ENCODE data around the gene MEIS1.
A peak's percentile ranks its signal among the peaks of the same experiment; 100 is the strongest.

Gene MEIS1

GRCh38 chr2:66428986-66429612 lies 5.8 kb upstream of the MEIS1 start:
- WGBS, 2 donors (ENCODE audit: extremely low coverage in 2 of 2, insufficient read length in 2 of 2, insufficient replicate concordance in 1 of 2), result no CpG with 5 or more reads among the region's 5 CpGs
- H3K18ac ChIP-seq (ENCODE audit: low read length), result no peak overlapping the region
- no peak overlapping the region for H3K14ac ChIP-seq (ENCODE audit: low read length)
- H3K79me1 ChIP-seq (ENCODE audit: low read depth, low read length), result no peaks in the 10 kb centered on the region
- H3K27ac ChIP-seq (replicated peaks; ENCODE audit: low read length), result no peak overlapping the region
- no peaks in the 10 kb centered on the region for H3K36me3 ChIP-seq (replicated peaks in 1 of 2; ENCODE audit: control insufficient read depth in 2 of 2, insufficient read depth in 2 of 2, low read length in 2 of 2)
- H2BK15ac ChIP-seq (ENCODE audit: low read length), result no peak overlapping the region
- no peak overlapping the region for H3K9ac ChIP-seq (ENCODE audit: low read depth, low read length, poor library complexity)
- H3K4ac ChIP-seq (ENCODE audit: low read length), result no peak overlapping the region
- H4K8ac ChIP-seq (ENCODE audit: low read depth, low read length), result no peak overlapping the region
- no peak overlapping the region for H4K91ac ChIP-seq (ENCODE audit: low read depth, low read length, poor library complexity)
- no peak overlapping the region for H2BK12ac ChIP-seq (ENCODE audit: low read length)
- no peak overlapping the region for H3K23ac ChIP-seq (ENCODE audit: low read depth, low read length, poor library complexity)
- no peaks in the 10 kb centered on the region for H3K9me3 ChIP-seq (replicated peaks in 1 of 2; ENCODE audit: control insufficient read depth in 2 of 2, insufficient read depth in 1 of 2, low read depth in 1 of 2, low read length in 2 of 2)
- H3K4me3 ChIP-seq (ENCODE audit: low read length in 2 of 2), result no peak overlapping the region
- H2AK5ac ChIP-seq (ENCODE audit: low read depth, low read length), result no peak overlapping the region
- no peak overlapping the region for H3K4me2 ChIP-seq (ENCODE audit: insufficient read depth, low read length, poor library complexity, severe bottlenecking)
- H2AFZ ChIP-seq (ENCODE audit: low read length), result no peak overlapping the region
- H2BK120ac ChIP-seq (ENCODE audit: low read depth, low read length), result no peak overlapping the region
- peaks cover 2 to 48% (median 28%) of the 10 kb centered on the region in 3 experiments for H3K27me3 ChIP-seq (ENCODE audit: control insufficient read depth in 3 of 3, insufficient read depth in 3 of 3, low read depth in 1 of 3, low read length in 3 of 3)
- peaks cover 7 to 19% of the 10 kb centered on the region in 2 donors for H3K4me1 ChIP-seq (ENCODE audit: control insufficient read depth in 2 of 2, insufficient read depth in 1 of 2, low read depth in 1 of 2, low read length in 2 of 2)
- no peak overlapping the region for H2BK5ac ChIP-seq (ENCODE audit: low read length)
- DNase-seq (ENCODE audit: low spot score), result no peak

- H3K4me3 ChIP-seq (ENCODE audit: low read length in 2 of 2), result no peak overlapping the region
- H2BK15ac ChIP-seq (ENCODE audit: low read length), result no peak overlapping the region
- H3K9ac ChIP-seq (ENCODE audit: low read depth, low read length, poor library complexity), result no peak overlapping the region
- no peak for DNase-seq (ENCODE audit: low spot score)
- no peak overlapping the region for H3K18ac ChIP-seq (ENCODE audit: low read length)
- no peak overlapping the region for H3K14ac ChIP-seq (ENCODE audit: low read length)
- H3K9me3 ChIP-seq (replicated peaks in 1 of 2; ENCODE audit: control insufficient read depth in 2 of 2, insufficient read depth in 1 of 2, low read depth in 1 of 2, low read length in 2 of 2), result no peaks in the 10 kb centered on the region
- H3K79me1 ChIP-seq (ENCODE audit: low read depth, low read length), result no peaks in the 10 kb centered on the region
- no peak overlapping the region for H3K27ac ChIP-seq (replicated peaks; ENCODE audit: low read length)
- no peak overlapping the region for H4K91ac ChIP-seq (ENCODE audit: low read depth, low read length, poor library complexity)
- H2BK12ac ChIP-seq (ENCODE audit: low read length), result no peak overlapping the region
- H4K8ac ChIP-seq (ENCODE audit: low read depth, low read length), result no peak overlapping the region
- H2AK5ac ChIP-seq (ENCODE audit: low read depth, low read length), result no peak overlapping the region
- H3K4ac ChIP-seq (ENCODE audit: low read length), result no peak overlapping the region
- no peaks in the 10 kb centered on the region for H3K36me3 ChIP-seq (replicated peaks in 1 of 2; ENCODE audit: control insufficient read depth in 2 of 2, insufficient read depth in 2 of 2, low read length in 2 of 2)
- H2AFZ ChIP-seq (ENCODE audit: low read length), result no peak overlapping the region
- peaks cover 4 to 19% of the 10 kb centered on the region in 2 donors for H3K4me1 ChIP-seq (ENCODE audit: control insufficient read depth in 2 of 2, insufficient read depth in 1 of 2, low read depth in 1 of 2, low read length in 2 of 2)
- H3K23ac ChIP-seq (ENCODE audit: low read depth, low read length, poor library complexity), result no peak overlapping the region
- H3K27me3 ChIP-seq (ENCODE audit: control insufficient read depth in 3 of 3, insufficient read depth in 3 of 3, low read depth in 1 of 3, low read length in 3 of 3), result peaks cover 2 to 40% (median 28%) of the 10 kb centered on the region in 3 experiments
- no peak overlapping the region for H2BK120ac ChIP-seq (ENCODE audit: low read depth, low read length)
- no peak overlapping the region for H3K4me2 ChIP-seq (ENCODE audit: insufficient read depth, low read length, poor library complexity, severe bottlenecking)
- no peak overlapping the region for H2BK5ac ChIP-seq (ENCODE audit: low read length)
Observed at GRCh38 chr2:66429693-66430504, 5.0 kb upstream of the MEIS1 start.

GRCh38 chr2:66430505-66431273 lies 4.2 kb upstream of the MEIS1 start:
- 100% methylated on average over 1 of the region's 9 CpGs; no CpG with 5 or more reads in 1 of the 2 donors for WGBS, 2 donors (ENCODE audit: extremely low coverage in 2 of 2, insufficient read length in 2 of 2, insufficient replicate concordance in 1 of 2)
- no peaks in the 10 kb centered on the region for H3K36me3 ChIP-seq (replicated peaks in 1 of 2; ENCODE audit: control insufficient read depth in 2 of 2, insufficient read depth in 2 of 2, low read length in 2 of 2)

DNA sequence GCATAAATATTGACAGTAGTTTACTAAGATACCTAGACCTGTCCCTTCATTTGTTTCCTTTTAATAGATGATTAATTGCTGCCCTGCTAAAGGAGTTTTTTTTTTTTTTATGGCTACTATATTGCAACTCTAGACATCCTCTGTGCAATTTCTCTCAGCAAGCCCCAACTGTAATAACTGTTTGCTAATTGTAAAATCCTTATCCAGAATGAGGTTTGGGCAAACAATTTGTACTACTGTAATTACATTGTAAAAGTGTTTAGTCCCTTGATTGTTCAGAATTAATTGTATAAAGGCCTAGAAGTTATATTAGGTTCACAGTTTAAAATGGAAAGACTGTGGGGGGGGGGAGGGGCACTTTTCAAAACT lies 3.7 kb upstream of the MEIS1 start:
- no peak overlapping the region for H3K4me2 ChIP-seq (ENCODE audit: insufficient read depth, low read length, poor library complexity, severe bottlenecking)
- no peak overlapping the region for H3K23ac ChIP-seq (ENCODE audit: low read depth, low read length, poor library complexity)
- H2BK120ac ChIP-seq (ENCODE audit: low read depth, low read length), result no peak overlapping the region
- H2AFZ ChIP-seq (ENCODE audit: low read length), result no peak overlapping the region
- H3K27me3 ChIP-seq (ENCODE audit: control insufficient read depth in 3 of 3, insufficient read depth in 3 of 3, low read depth in 1 of 3, low read length in 3 of 3), result peaks cover 2 to 26% (median 16%) of the 10 kb centered on the region in 3 experiments
- no peak overlapping the region for H3K9ac ChIP-seq (ENCODE audit: low read depth, low read length, poor library complexity)
- no peak overlapping the region for H2BK15ac ChIP-seq (ENCODE audit: low read length)
- H3K14ac ChIP-seq (ENCODE audit: low read length), result no peak overlapping the region
- H2AK5ac ChIP-seq (ENCODE audit: low read depth, low read length), result no peak overlapping the region
- no peak overlapping the region for H4K8ac ChIP-seq (ENCODE audit: low read depth, low read length)
- no peak for DNase-seq (ENCODE audit: low spot score)
- H4K91ac ChIP-seq (ENCODE audit: low read depth, low read length, poor library complexity), result no peak overlapping the region
- no peak overlapping the region for H2BK12ac ChIP-seq (ENCODE audit: low read length)
- H3K18ac ChIP-seq (ENCODE audit: low read length), result no peak overlapping the region
- no peak overlapping the region for H3K4ac ChIP-seq (ENCODE audit: low read length)
- H2BK5ac ChIP-seq (ENCODE audit: low read length), result no peak overlapping the region
- no peaks in the 10 kb centered on the region for H3K9me3 ChIP-seq (replicated peaks in 1 of 2; ENCODE audit: control insufficient read depth in 2 of 2, insufficient read depth in 1 of 2, low read depth in 1 of 2, low read length in 2 of 2)
- H3K27ac ChIP-seq (replicated peaks; ENCODE audit: low read length), result no peak overlapping the region
- peaks cover 3 to 19% of the 10 kb centered on the region in 2 donors for H3K4me1 ChIP-seq (ENCODE audit: control insufficient read depth in 2 of 2, insufficient read depth in 1 of 2, low read depth in 1 of 2, low read length in 2 of 2)
- H3K4me3 ChIP-seq (ENCODE audit: low read length in 2 of 2), result no peak overlapping the region
- no peaks in the 10 kb centered on the region for H3K36me3 ChIP-seq (replicated peaks in 1 of 2; ENCODE audit: control insufficient read depth in 2 of 2, insufficient read depth in 2 of 2, low read length in 2 of 2)
- no peaks in the 10 kb centered on the region for H3K79me1 ChIP-seq (ENCODE audit: low read depth, low read length)

More at GRCh38 chr2:66430505-66431273, 4.2 kb upstream of the MEIS1 start:
- Histone ChIP-seq H3K27me3 (ENCODE audit: control insufficient read depth in 3 of 3, insufficient read depth in 3 of 3, low read depth in 1 of 3, low read length in 3 of 3) (peaks cover 2 to 32% (median 21%) of the 10 kb centered on the region in 3 experiments), H3K4me2 (ENCODE audit: insufficient read depth, low read length, poor library complexity, severe bottlenecking) (no peak overlapping the region), H3K4me3 (ENCODE audit: low read length in 2 of 2) (no peak overlapping the region), H3K27ac (replicated peaks; ENCODE audit: low read length) (no peak overlapping the region), H3K4ac (ENCODE audit: low read length) (no peak overlapping the region), H3K23ac (ENCODE audit: low read depth, low read length, poor library complexity) (no peak overlapping the region), H3K9me3 (replicated peaks in 1 of 2; ENCODE audit: control insufficient read depth in 2 of 2, insufficient read depth in 1 of 2, low read depth in 1 of 2, low read length in 2 of 2) (no peaks in the 10 kb centered on the region), H3K9ac (ENCODE audit: low read depth, low read length, poor library complexity) (no peak overlapping the region), H3K4me1 (ENCODE audit: control insufficient read depth in 2 of 2, insufficient read depth in 1 of 2, low read depth in 1 of 2, low read length in 2 of 2) (peaks cover 3 to 19% of the 10 kb centered on the region in 2 donors), H2BK15ac (ENCODE audit: low read length) (no peak overlapping the region), H3K79me1 (ENCODE audit: low read depth, low read length) (no peaks in the 10 kb centered on the region), H4K8ac (ENCODE audit: low read depth, low read length) (no peak overlapping the region), H2AFZ (ENCODE audit: low read length) (peak overlapping the region; percentile 38), H2BK5ac (ENCODE audit: low read length) (no peak overlapping the region), H2BK12ac (ENCODE audit: low read length) (no peak overlapping the region), H4K91ac (ENCODE audit: low read depth, low read length, poor library complexity) (no peak overlapping the region), H3K14ac (ENCODE audit: low read length) (no peak overlapping the region), H2AK5ac (ENCODE audit: low read depth, low read length) (no peak overlapping the region), H3K18ac (ENCODE audit: low read length) (no peak overlapping the region), H2BK120ac (ENCODE audit: low read depth, low read length) (no peak overlapping the region)
- no peak for DNase-seq (ENCODE audit: low spot score)

All from neuronal stem cell (in vitro differentiated cells).